BJ (cell line): ENCODE measurements around the gene ALK. TPM values are rescaled to one million over a fixed set of nuclear protein-coding genes. Genes with fewer than 3 reads are reported as not detected.
A peak's percentile ranks its signal among the peaks of the same experiment; 100 is the strongest.

Experiments used
- CTCF ChIA-PET: fragments of 350-600 bp; formaldehyde crosslinking; extraction: SDS; loops from one replicate; lab custom pipeline; 2021; ENCODE audit warnings: antibody characterized with exemption, inconsistent platforms; lab: Yijun Ruan, JAX
- POLR2A ChIA-PET: fragments of 300-600 bp; sonication (Branson Sonifier 250); formaldehyde crosslinking; extraction: SDS; loops from one replicate; lab custom pipeline; 2021; ENCODE audit warnings: antibody characterized with exemption; lab: Charles Lee
- DNase-seq: peaks from one replicate; pipeline ENCODE4 v3.0.0-alpha.2; 2011; ENCODE audit warnings: low read depth
- H3K27me3 ChIP-seq: 2 replicates; pipeline ENCODE4 v1.6.0; 2011; ENCODE audit warnings: low read length; ENCODE audit not compliant: control insufficient read depth, insufficient read depth
- H3K36me3 ChIP-seq: 2 replicates; pipeline ENCODE4 v1.5.1; 2011; ENCODE audit warnings: low read length; ENCODE audit not compliant: control insufficient read depth, insufficient read depth
- H3K4me3 ChIP-seq: 2 replicates; pipeline ENCODE4 v1.5.1; 2011; ENCODE audit warnings: low read depth, mild to moderate bottlenecking, control low read depth, low read length
- polyA plus RNA-seq: library from polyadenylated mRNA; depleted of rRNA; stranded (reverse); fragments of >200 nt; gene quantifications from 2 replicates; pipeline ENCODE4 v1.2.3, GENCODE V29; 2011
- TF ChIP-seq, protein P1 (sequence below): IDR thresholded peaks from 2 replicates; pipeline ENCODE4 v1.5.1; 2011; ENCODE audit warnings: low read depth, mild to moderate bottlenecking, control low read depth, inconsistent platforms, low read length, moderate library complexity; ENCODE audit not compliant: insufficient read depth

ALK gene
- polyA plus RNA-seq, 1 experiment, result not detected

DNA sequence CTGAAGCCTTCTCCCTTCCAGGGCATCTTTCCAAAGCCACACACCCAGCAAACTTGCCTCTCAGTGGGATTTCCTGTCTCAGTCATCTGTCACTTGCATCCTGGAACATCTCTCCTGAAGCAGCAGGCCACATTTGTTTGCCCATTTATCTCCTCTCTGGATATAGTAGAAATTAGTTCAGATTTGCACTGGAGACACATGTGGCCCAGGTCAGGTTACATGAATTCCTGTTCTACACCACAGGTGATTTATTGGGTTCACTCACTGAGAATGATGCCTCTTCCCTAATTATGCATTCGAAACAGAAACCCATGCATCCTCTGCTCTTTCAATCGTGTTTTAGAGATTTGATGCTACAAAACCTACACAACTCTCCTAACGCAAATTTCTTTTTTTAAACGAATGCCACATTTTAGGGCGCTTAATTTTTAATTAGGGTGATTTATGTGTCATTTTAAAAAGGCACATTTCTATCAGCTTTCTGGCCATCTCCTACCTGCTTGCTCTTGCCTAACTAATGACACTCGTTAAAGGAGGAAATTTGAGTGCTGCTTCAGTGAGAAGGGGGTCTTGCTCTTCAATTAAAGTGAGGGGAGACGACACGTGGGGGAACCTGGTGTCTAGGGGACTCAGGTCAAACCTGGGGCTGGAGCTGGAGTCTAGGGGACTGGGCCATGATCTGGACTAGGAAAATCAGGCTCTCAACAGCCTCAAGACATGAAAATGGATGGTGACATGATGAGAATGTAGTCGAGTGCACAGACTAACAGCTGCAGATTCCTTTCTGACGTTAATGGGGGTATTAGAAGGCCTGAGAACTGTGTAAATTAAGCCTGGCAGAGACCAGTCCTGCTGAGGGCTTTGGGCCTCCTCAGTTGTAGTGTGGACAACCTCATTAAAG is 584.8 kb downstream of the ALK start:
- CTCF ChIA-PET, result interaction anchor here (1.2 to 2.1 kb wide), 2 partner anchors 8 to 28 kb away, joined by 4 to 7 read pairs; no protein-coding TSS in a partner anchor
- DNase-seq, result no peak
- TF ChIP-seq, protein P1, sequence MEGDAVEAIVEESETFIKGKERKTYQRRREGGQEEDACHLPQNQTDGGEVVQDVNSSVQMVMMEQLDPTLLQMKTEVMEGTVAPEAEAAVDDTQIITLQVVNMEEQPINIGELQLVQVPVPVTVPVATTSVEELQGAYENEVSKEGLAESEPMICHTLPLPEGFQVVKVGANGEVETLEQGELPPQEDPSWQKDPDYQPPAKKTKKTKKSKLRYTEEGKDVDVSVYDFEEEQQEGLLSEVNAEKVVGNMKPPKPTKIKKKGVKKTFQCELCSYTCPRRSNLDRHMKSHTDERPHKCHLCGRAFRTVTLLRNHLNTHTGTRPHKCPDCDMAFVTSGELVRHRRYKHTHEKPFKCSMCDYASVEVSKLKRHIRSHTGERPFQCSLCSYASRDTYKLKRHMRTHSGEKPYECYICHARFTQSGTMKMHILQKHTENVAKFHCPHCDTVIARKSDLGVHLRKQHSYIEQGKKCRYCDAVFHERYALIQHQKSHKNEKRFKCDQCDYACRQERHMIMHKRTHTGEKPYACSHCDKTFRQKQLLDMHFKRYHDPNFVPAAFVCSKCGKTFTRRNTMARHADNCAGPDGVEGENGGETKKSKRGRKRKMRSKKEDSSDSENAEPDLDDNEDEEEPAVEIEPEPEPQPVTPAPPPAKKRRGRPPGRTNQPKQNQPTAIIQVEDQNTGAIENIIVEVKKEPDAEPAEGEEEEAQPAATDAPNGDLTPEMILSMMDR, result no peak
- POLR2A ChIA-PET, result no interaction called here
- no peak overlapping the region for H3K4me3 ChIP-seq
- peaks cover 1% of the 10 kb centered on the region; the same call in 1 of the 2 replicates for H3K27me3 ChIP-seq
- H3K36me3 ChIP-seq, result no peaks in the 10 kb centered on the region

DNA sequence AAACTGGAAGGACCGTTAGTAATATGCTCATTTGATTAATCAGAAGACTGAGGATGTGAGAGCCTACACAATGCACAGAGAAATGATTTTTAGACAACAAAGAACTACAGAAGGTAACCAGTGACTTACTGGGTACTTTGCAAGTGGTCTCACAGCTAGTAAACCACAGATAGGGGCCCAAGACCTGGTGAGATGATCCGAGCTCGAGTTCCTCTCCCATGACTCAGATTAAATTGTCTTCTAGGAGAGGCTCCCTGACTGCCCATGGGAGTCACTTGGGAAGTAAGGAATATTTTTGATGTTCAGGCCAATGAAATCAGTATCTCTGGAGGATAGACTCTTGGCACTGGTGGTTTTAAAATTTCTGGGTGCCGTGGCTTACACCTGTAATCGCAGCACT is 586.0 kb downstream of the ALK start:
- ChIA-PET POLR2A (no interaction called here), CTCF (interaction anchor here (1.5 kb wide), 1 partner anchor 27 kb away, joined by 5 read pairs; no protein-coding TSS in a partner anchor)
- no peak overlapping the region for H3K4me3 ChIP-seq
- H3K36me3 ChIP-seq, result no peaks in the 10 kb centered on the region
- H3K27me3 ChIP-seq, result peaks cover 1% of the 10 kb centered on the region; the same call in 1 of the 2 replicates
- TF ChIP-seq, protein P1, result no peak
- DNase-seq, result no peak

DNA sequence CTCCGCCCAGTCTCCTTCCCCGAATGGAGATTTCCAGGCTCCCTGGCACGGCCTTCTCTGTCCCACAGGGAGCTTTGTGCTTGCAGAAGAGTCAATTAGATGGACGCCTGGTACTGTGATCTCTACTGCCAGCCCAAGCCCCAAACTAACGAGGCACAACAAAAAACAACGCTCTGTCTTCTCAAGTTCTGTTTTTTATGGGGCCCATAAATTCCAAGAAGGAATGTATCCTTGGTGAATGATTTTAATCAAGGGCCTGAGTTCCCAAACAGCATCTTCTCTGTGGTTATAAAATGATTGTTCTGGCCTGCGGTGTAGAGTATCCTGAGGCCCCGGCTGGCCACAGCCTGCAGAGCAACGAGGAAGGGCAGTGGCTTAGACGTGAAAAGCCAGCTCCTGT is 586.7 kb downstream of the ALK start:
- ChIA-PET CTCF (interaction anchor here (0.7 to 1.5 kb wide), 3 partner anchors 10 to 39 kb away, joined by 3 to 5 read pairs (median 3); no protein-coding TSS in a partner anchor), POLR2A (no interaction called here)
- DNase-seq, result no peak
- no peaks in the 10 kb centered on the region for H3K36me3 ChIP-seq
- H3K27me3 ChIP-seq, result peaks cover 1% of the 10 kb centered on the region; the same call in 1 of the 2 replicates
- H3K4me3 ChIP-seq, result no peak overlapping the region
- TF ChIP-seq, protein P1, result no peak

DNA sequence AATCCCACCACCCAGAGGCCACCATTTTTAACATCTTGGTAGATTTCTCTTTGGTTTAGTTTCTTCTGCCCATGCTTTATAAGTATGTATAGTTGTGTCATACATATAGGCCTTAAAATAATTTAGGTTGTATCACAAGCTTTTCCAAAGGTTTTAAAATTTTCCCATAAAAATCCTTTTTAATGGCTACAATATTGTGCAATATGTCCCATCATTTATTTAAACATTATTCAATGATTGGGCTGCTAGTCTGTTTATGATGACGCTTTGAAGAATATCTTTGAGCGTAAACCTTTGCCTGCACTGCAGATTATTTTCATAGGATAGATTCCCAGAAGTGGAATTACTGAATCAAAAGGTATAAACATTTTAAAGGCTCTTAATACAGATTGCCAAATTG is 588.8 kb downstream of the ALK start:
- Histone ChIP-seq H3K27me3 (peaks cover 1% of the 10 kb centered on the region; the same call in 1 of the 2 replicates), H3K36me3 (no peaks in the 10 kb centered on the region), H3K4me3 (no peak overlapping the region)
- DNase-seq, result no peak
- POLR2A ChIA-PET, result no interaction called here
- TF ChIP-seq, protein P1, result no peak
- CTCF ChIA-PET, result interaction anchor here (1.0 kb wide), 1 partner anchor 24 kb away, joined by 4 read pairs; no protein-coding TSS in a partner anchor

DNA sequence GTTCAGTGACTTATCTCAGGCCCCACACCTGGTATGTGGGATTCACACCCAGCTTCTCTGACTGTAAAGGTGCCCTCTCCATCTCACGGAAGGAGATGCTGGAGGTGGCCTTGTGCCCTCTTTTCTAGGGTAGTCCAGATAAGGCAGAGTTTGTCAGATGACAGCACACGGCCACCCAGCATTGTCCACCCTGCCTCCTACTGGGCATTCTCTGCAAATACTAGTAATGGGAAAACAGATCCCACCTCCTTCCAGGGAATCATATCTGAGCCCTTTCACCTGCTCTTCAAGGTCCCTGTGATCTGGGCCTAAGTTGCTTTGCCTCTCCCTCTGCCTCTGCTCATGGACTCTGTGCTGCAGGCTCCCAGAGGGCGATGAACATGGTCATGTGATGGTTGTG is 591.5 kb downstream of the ALK start:
- H3K36me3 ChIP-seq, result no peaks in the 10 kb centered on the region
- no peak for DNase-seq
- CTCF ChIA-PET, result no interaction called here
- no peaks in the 10 kb centered on the region; the same call in 1 of the 2 replicates for H3K27me3 ChIP-seq
- TF ChIP-seq, protein P1, result peak; percentile 19; the same call in 1 of the 2 replicates
- H3K4me3 ChIP-seq, result no peak overlapping the region
- POLR2A ChIA-PET, result no interaction called here
